CD4-positive, CD25-positive, alpha-beta regulatory T cell (primary cell): ENCODE data around the gene RAVER2. TPM values are rescaled to one million over a fixed set of nuclear protein-coding genes. Genes with fewer than 3 reads are reported as not detected.

Source experiments
- ATAC-seq, 2 donors: fragments of 150-1000 bp; cut with Tn5 transposase; one replicate each; pipeline ENCODE4 v1.10.0; 2021; ENCODE audit warnings: low read depth in 2 of 2, moderate number of reproducible peaks in 2 of 2, moderate library complexity in 1 of 2
- DNase-seq, 3 donors: peaks; one replicate each; pipeline versions ENCODE4 v3.0.0 to v3.0.0-alpha.2; 2012 to 2022; ENCODE audit warnings: mixed read lengths in 1 of 3
- H3K27ac ChIP-seq: one replicate; pipeline ENCODE4 v1.7.0; 2013; ENCODE audit warnings: mild to moderate bottlenecking, low read length; ENCODE audit not compliant: insufficient read depth, poor library complexity, severe bottlenecking
- H3K27me3 ChIP-seq: one replicate; pipeline ENCODE4 v1.7.0; 2013; ENCODE audit warnings: low read length; ENCODE audit not compliant: control insufficient read depth, insufficient read depth
- H3K36me3 ChIP-seq: one replicate; pipeline ENCODE4 v1.7.0; 2013; ENCODE audit warnings: mild to moderate bottlenecking, low read length, moderate library complexity; ENCODE audit not compliant: control insufficient read depth, insufficient read depth
- H3K4me1 ChIP-seq: 2 replicates; pipeline ENCODE4 v1.7.0; 2013; ENCODE audit warnings: mild to moderate bottlenecking, low read length; ENCODE audit not compliant: insufficient read depth, control insufficient read depth, poor library complexity, severe bottlenecking
- H3K4me3 ChIP-seq: one replicate; pipeline ENCODE4 v1.7.0; 2013; ENCODE audit warnings: low read depth, mild to moderate bottlenecking, low read length, moderate library complexity
- H3K9me3 ChIP-seq, 2 experiments: 1 replicate in 1 of 2; 2 replicates in 1 of 2; pipeline ENCODE4 v1.7.0; 2013; ENCODE audit warnings: low read length in 2 of 2, mild to moderate bottlenecking in 1 of 2, moderate library complexity in 1 of 2; ENCODE audit not compliant: control insufficient read depth in 2 of 2
- H3K27ac Mint-ChIP-seq, 3 donors: one replicate each; pipeline ENCODE4 v1.8.0; 2020 to 2022; ENCODE audit warnings: mild to moderate bottlenecking in 3 of 3, mixed read lengths in 3 of 3, moderate library complexity in 2 of 3
- H3K27me3 Mint-ChIP-seq: one replicate; pipeline ENCODE4 v1.8.0; 2022; ENCODE audit warnings: mild to moderate bottlenecking, mixed read lengths
- H3K36me3 Mint-ChIP-seq: one replicate; pipeline ENCODE4 v1.8.0; 2020; ENCODE audit warnings: mixed read lengths
- H3K4me1 Mint-ChIP-seq, 4 donors: one replicate each; pipeline ENCODE4 v1.8.0; 2020 to 2022; ENCODE audit warnings: mixed read lengths in 4 of 4, mild to moderate bottlenecking in 1 of 4
- H3K4me3 Mint-ChIP-seq, 4 donors: one replicate each; pipeline ENCODE4 v1.8.0; 2020 to 2022; ENCODE audit warnings: mild to moderate bottlenecking in 4 of 4, mixed read lengths in 4 of 4, moderate library complexity in 3 of 4
- H3K9me3 Mint-ChIP-seq, 7 donors: one replicate each; pipeline ENCODE4 v1.8.0; 2020 to 2022; ENCODE audit warnings: mixed read lengths in 7 of 7, mild to moderate bottlenecking in 3 of 7, moderate library complexity in 2 of 7
- polyA plus RNA-seq, 4 donors: library from polyadenylated mRNA; unstranded; fragments of 300-500 nt; fragmentation: Illumina TruSeq; gene quantifications; one replicate each; pipeline ENCODE4 v1.2.3, GENCODE V29; 2021
- total RNA-seq: library from RNA; stranded (reverse); gene quantifications from one replicate; pipeline ENCODE4 v1.2.3, GENCODE V29; 2022

RAVER2 gene
- total and polyA plus RNA-seq, 5 donors from 2014 or later = 0.32 to 0.84 (median 0.71) TPM

- Mint-ChIP-seq H3K4me3 (no peak overlapping the region), H3K27ac (no peak overlapping the region), H3K9me3 (peaks cover 0 to 2% (median 0%) of the 10 kb centered on the region in 7 donors), H3K4me1 (no peaks in the 10 kb centered on the region), H3K27me3 (peaks cover 13% of the 10 kb centered on the region), H3K36me3 (no peaks in the 10 kb centered on the region)
- Histone ChIP-seq H3K9me3 (no peaks in the 10 kb centered on the region), H3K4me3 (no peak overlapping the region), H3K36me3 (no peaks in the 10 kb centered on the region), H3K27me3 (peaks cover 4% of the 10 kb centered on the region), H3K27ac (no peak overlapping the region), H3K4me1 (no peaks in the 10 kb centered on the region)
- DNase-seq (no peak), ATAC-seq (no peak)
These were observed 39.3 kb upstream of the RAVER2 start for GRCh38 chr1:64705591-64705990.

- Mint-ChIP-seq H3K36me3 (no peaks in the 10 kb centered on the region), H3K9me3 (peaks cover 0 to 2% (median 0%) of the 10 kb centered on the region in 7 donors), H3K4me3 (no peak overlapping the region), H3K4me1 (no peaks in the 10 kb centered on the region), H3K27me3 (peaks cover 13% of the 10 kb centered on the region), H3K27ac (no peak overlapping the region)
- no peak for DNase-seq
- Histone ChIP-seq H3K27ac (no peak overlapping the region), H3K9me3 (no peaks in the 10 kb centered on the region), H3K4me3 (no peak overlapping the region), H3K27me3 (no peaks in the 10 kb centered on the region), H3K4me1 (no peaks in the 10 kb centered on the region), H3K36me3 (no peaks in the 10 kb centered on the region)
- no peak for ATAC-seq
These were observed 33.6 kb upstream of the RAVER2 start for GRCh38 chr1:64711266-64711665.

GRCh38 chr1:64712049-64712448, 32.8 kb upstream of the RAVER2 start:
- no peaks in the 10 kb centered on the region for H3K27me3 ChIP-seq
- Mint-ChIP-seq H3K4me1 (no peaks in the 10 kb centered on the region), H3K27me3 (peaks cover 13% of the 10 kb centered on the region), H3K4me3 (no peak overlapping the region), H3K27ac (peak overlapping the region in 1 of 3 donors; percentile 87), H3K9me3 (peaks cover 0 to 2% (median 0%) of the 10 kb centered on the region in 7 donors), H3K36me3 (no peaks in the 10 kb centered on the region)
- H3K36me3 ChIP-seq = no peaks in the 10 kb centered on the region
- DNase-seq (no peak), ATAC-seq (no peak)
- H3K4me3 ChIP-seq = no peak overlapping the region
- no peaks in the 10 kb centered on the region for H3K4me1 ChIP-seq
- no peak overlapping the region for H3K27ac ChIP-seq
- H3K9me3 ChIP-seq = no peaks in the 10 kb centered on the region

- ATAC-seq (no peak), DNase-seq (no peak)
- H3K9me3 Mint-ChIP-seq = peaks cover 0 to 8% (median 2%) of the 10 kb centered on the region in 7 donors
- H3K4me3 Mint-ChIP-seq = no peak overlapping the region
- H3K36me3 ChIP-seq = no peaks in the 10 kb centered on the region
- no peak overlapping the region for H3K27ac ChIP-seq
- no peaks in the 10 kb centered on the region for H3K9me3 ChIP-seq
- no peak overlapping the region for H3K4me3 ChIP-seq
- peaks cover 9% of the 10 kb centered on the region for H3K27me3 Mint-ChIP-seq
- H3K4me1 ChIP-seq = no peaks in the 10 kb centered on the region
- H3K27ac Mint-ChIP-seq = no peak overlapping the region
- H3K36me3 Mint-ChIP-seq = no peaks in the 10 kb centered on the region
- no peaks in the 10 kb centered on the region for H3K4me1 Mint-ChIP-seq
- no peaks in the 10 kb centered on the region for H3K27me3 ChIP-seq
These were observed 29.7 kb upstream of the RAVER2 start for GRCh38 chr1:64715186-64715585.

GRCh38 chr1:64721135-64721534, 23.7 kb upstream of the RAVER2 start:
- no peak overlapping the region for H3K4me3 Mint-ChIP-seq
- H3K36me3 ChIP-seq = no peaks in the 10 kb centered on the region
- H3K27ac ChIP-seq = no peak overlapping the region
- H3K27me3 Mint-ChIP-seq = peaks cover 16% of the 10 kb centered on the region
- no peak for ATAC-seq
- no peaks in the 10 kb centered on the region for H3K36me3 Mint-ChIP-seq
- H3K9me3 ChIP-seq = no peaks in the 10 kb centered on the region
- no peak for DNase-seq
- peaks cover 7% of the 10 kb centered on the region for H3K27me3 ChIP-seq
- no peak overlapping the region for H3K27ac Mint-ChIP-seq
- H3K4me1 ChIP-seq = no peaks in the 10 kb centered on the region
- no peaks in the 10 kb centered on the region for H3K4me1 Mint-ChIP-seq
- H3K9me3 Mint-ChIP-seq = peaks cover 0 to 8% (median 1%) of the 10 kb centered on the region in 7 donors
- H3K4me3 ChIP-seq = no peak overlapping the region

- no peak overlapping the region for H3K27ac Mint-ChIP-seq
- peaks cover 7% of the 10 kb centered on the region for H3K27me3 ChIP-seq
- ATAC-seq = no peak
These were observed 23.2 kb upstream of the RAVER2 start for GRCh38 chr1:64721576-64722145.

GRCh38 chr1:64727861-64728260, 17.0 kb upstream of the RAVER2 start:
- H3K27me3 ChIP-seq = peaks cover 7% of the 10 kb centered on the region
- no peaks in the 10 kb centered on the region for H3K9me3 ChIP-seq
- no peak overlapping the region for H3K27ac ChIP-seq
- Mint-ChIP-seq H3K36me3 (no peaks in the 10 kb centered on the region), H3K4me1 (no peaks in the 10 kb centered on the region), H3K27me3 (peaks cover 6% of the 10 kb centered on the region), H3K4me3 (no peak overlapping the region), H3K9me3 (peaks cover 0 to 2% (median 0%) of the 10 kb centered on the region in 7 donors), H3K27ac (no peak overlapping the region)
- DNase-seq (no peak), ATAC-seq (no peak)
- no peaks in the 10 kb centered on the region for H3K4me1 ChIP-seq
- no peaks in the 10 kb centered on the region for H3K36me3 ChIP-seq
- H3K4me3 ChIP-seq = no peak overlapping the region

More at GRCh38 chr1:64721576-64722145, 23.2 kb upstream of the RAVER2 start:
- no peak overlapping the region for H3K4me3 Mint-ChIP-seq
- no peak overlapping the region for H3K27ac ChIP-seq
- no peak overlapping the region for H3K4me3 ChIP-seq
- H3K4me1 ChIP-seq = no peaks in the 10 kb centered on the region
- peaks cover 16% of the 10 kb centered on the region for H3K27me3 Mint-ChIP-seq
- DNase-seq = no peak
- no peaks in the 10 kb centered on the region for H3K36me3 Mint-ChIP-seq
- peaks cover 0 to 8% (median 1%) of the 10 kb centered on the region in 7 donors for H3K9me3 Mint-ChIP-seq
- no peaks in the 10 kb centered on the region for H3K9me3 ChIP-seq
- H3K4me1 Mint-ChIP-seq = no peaks in the 10 kb centered on the region
- H3K36me3 ChIP-seq = no peaks in the 10 kb centered on the region

GRCh38 chr1:64733581-64734286, 11.1 kb upstream of the RAVER2 start:
- ATAC-seq (no peak), DNase-seq (no peak)
- no peaks in the 10 kb centered on the region for H3K36me3 ChIP-seq
- Mint-ChIP-seq H3K4me1 (no peaks in the 10 kb centered on the region), H3K9me3 (peaks cover 0 to 2% (median 0%) of the 10 kb centered on the region in 7 donors), H3K27me3 (peaks cover 3% of the 10 kb centered on the region), H3K4me3 (no peak overlapping the region), H3K27ac (no peak overlapping the region), H3K36me3 (no peaks in the 10 kb centered on the region)
- H3K4me3 ChIP-seq = no peak overlapping the region
- H3K9me3 ChIP-seq = no peaks in the 10 kb centered on the region
- H3K4me1 ChIP-seq = no peaks in the 10 kb centered on the region
- H3K27me3 ChIP-seq = peaks cover 9% of the 10 kb centered on the region
- H3K27ac ChIP-seq = no peak overlapping the region
